Trophoblast cell (in vitro differentiated cells and primary cell): ENCODE data around the gene CAV1.

Experiments
- DNase-seq, 2 donors: peaks; one replicate each; pipeline ENCODE4 v3.0.0-alpha.2; 2016
- H2AFZ ChIP-seq: 2 replicates; pipeline ENCODE4 v1.6.1; 2013; ENCODE audit warnings: low read length, moderate library complexity, mild to moderate bottlenecking; ENCODE audit not compliant: insufficient read depth, poor library complexity
- H2AK5ac ChIP-seq: 2 replicates; pipeline ENCODE4 v1.6.1; 2013; ENCODE audit warnings: mild to moderate bottlenecking, low read length
- H2BK120ac ChIP-seq: 2 replicates; pipeline ENCODE4 v1.6.1; 2013; ENCODE audit warnings: low read length, mild to moderate bottlenecking, moderate library complexity; ENCODE audit not compliant: insufficient read depth, poor library complexity
- H2BK12ac ChIP-seq: 2 replicates; pipeline ENCODE4 v1.6.1; 2013; ENCODE audit warnings: mild to moderate bottlenecking, low read length, moderate library complexity
- H2BK5ac ChIP-seq: 2 replicates; pipeline ENCODE4 v1.6.1; 2013; ENCODE audit warnings: low read length, low read depth, moderate library complexity, mild to moderate bottlenecking; ENCODE audit not compliant: poor library complexity
- H3K14ac ChIP-seq: 2 replicates; pipeline ENCODE4 v1.6.1; 2013; ENCODE audit warnings: mild to moderate bottlenecking, low read length
- H3K18ac ChIP-seq: 2 replicates; pipeline ENCODE4 v1.6.1; 2013; ENCODE audit warnings: mild to moderate bottlenecking, low read length
- H3K23ac ChIP-seq: 2 replicates; pipeline ENCODE4 v1.6.1; 2013; ENCODE audit warnings: low read length
- H3K27ac ChIP-seq: 2 replicates; pipeline ENCODE4 v1.5.1; 2013; ENCODE audit warnings: low read depth, mild to moderate bottlenecking, inconsistent platforms, low read length, moderate library complexity
- H3K27me3 ChIP-seq: 2 replicates; pipeline ENCODE4 v1.6.1; 2013; ENCODE audit warnings: inconsistent platforms, mild to moderate bottlenecking, low read length, moderate library complexity; ENCODE audit not compliant: insufficient read depth
- H3K36me3 ChIP-seq, 2 experiments: 1 replicate in 1 of 2; 2 replicates in 1 of 2; pipeline ENCODE4 v1.6.1; 2013; ENCODE audit warnings: low read length in 2 of 2, mild to moderate bottlenecking in 2 of 2, moderate library complexity in 1 of 2; ENCODE audit not compliant: insufficient read depth in 2 of 2, control insufficient read depth in 1 of 2
- H3K4ac ChIP-seq: 2 replicates; pipeline ENCODE4 v1.6.1; 2013; ENCODE audit warnings: low read depth, mild to moderate bottlenecking, low read length, moderate library complexity
- H3K4me1 ChIP-seq, 2 experiments: 1 replicate in 1 of 2; 2 replicates in 1 of 2; pipeline ENCODE4 v1.6.1; 2013; ENCODE audit warnings: low read length in 2 of 2, mild to moderate bottlenecking in 2 of 2, moderate library complexity in 1 of 2; ENCODE audit not compliant: insufficient read depth in 2 of 2, control insufficient read depth in 1 of 2
- H3K4me2 ChIP-seq: 2 replicates; pipeline ENCODE4 v1.6.1; 2013; ENCODE audit warnings: inconsistent platforms, mild to moderate bottlenecking, low read length, moderate library complexity
- H3K4me3 ChIP-seq: 2 replicates; pipeline ENCODE4 v1.5.1; 2013; ENCODE audit warnings: mild to moderate bottlenecking, low read depth, low read length, inconsistent platforms
- H3K79me1 ChIP-seq: one replicate; pipeline ENCODE4 v1.6.1; 2013; ENCODE audit warnings: low read length
- H3K79me2 ChIP-seq: 2 replicates; pipeline ENCODE4 v1.6.1; 2013; ENCODE audit warnings: low read length, mild to moderate bottlenecking; ENCODE audit not compliant: control insufficient read depth, insufficient read depth, poor library complexity
- H3K9ac ChIP-seq: 2 replicates; pipeline ENCODE4 v1.6.1; 2013; ENCODE audit warnings: mild to moderate bottlenecking, low read length
- H3K9me3 ChIP-seq: 2 replicates; pipeline ENCODE4 v1.6.1; 2013; ENCODE audit warnings: low read depth, mild to moderate bottlenecking, control low read depth, inconsistent platforms, low read length; ENCODE audit not compliant: insufficient read depth
- H4K12ac ChIP-seq: 2 replicates; pipeline ENCODE4 v1.6.1; 2013; ENCODE audit warnings: low read depth, mild to moderate bottlenecking, low read length, moderate library complexity
- H4K8ac ChIP-seq: 2 replicates; pipeline ENCODE4 v1.6.1; 2013; ENCODE audit warnings: low read depth, mild to moderate bottlenecking, low read length, moderate library complexity
- H4K91ac ChIP-seq: one replicate; pipeline ENCODE4 v1.6.1; 2013; ENCODE audit warnings: low read depth, mild to moderate bottlenecking, low read length, moderate library complexity
- WGBS: extraction: QIAGEN DNeasy Blood & Tissue Kit; methylation state at CpG from one replicate; pipeline ENCODE4 v1.1.7; 2013; ENCODE audit warnings: missing lambda C conversion rate; ENCODE audit not compliant: insufficient read length, insufficient coverage; ENCODE audit errors: extremely low coverage; 5-methylcytosine and 5-hydroxymethylcytosine counted together

Gene CAV1

DNA sequence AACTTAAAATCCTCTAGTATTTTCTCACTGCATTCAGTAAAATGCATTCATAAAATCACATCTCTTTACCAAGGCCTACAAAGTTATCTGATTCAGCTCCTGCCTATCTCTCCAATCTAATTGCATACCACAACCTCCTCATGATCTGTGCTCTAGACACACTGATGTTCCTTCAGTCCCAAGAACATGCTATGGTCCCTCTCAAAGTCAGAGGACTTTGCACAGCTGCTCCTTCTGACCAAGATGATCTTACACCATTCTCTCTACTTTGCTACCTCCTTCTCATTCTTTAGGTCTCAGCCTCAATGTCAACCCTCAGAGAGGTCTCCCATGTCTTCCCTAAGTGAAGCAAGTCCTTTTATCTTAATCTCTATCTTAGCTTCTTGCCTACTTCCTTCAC, 45.5 kb downstream of the CAV1 start:
- Histone ChIP-seq H2BK120ac (no peak overlapping the region), H3K4me3 (no peak overlapping the region), H3K27ac (no peak overlapping the region), H3K79me2 (no peaks in the 10 kb centered on the region), H3K9me3 (no peaks in the 10 kb centered on the region), H2BK5ac (no peak overlapping the region), H3K14ac (no peak overlapping the region), H3K4me2 (no peak overlapping the region), H3K18ac (no peak overlapping the region), H3K23ac (no peak overlapping the region), H2AFZ (no peak overlapping the region), H2BK12ac (no peak overlapping the region), H3K4me1 (no peaks in the 10 kb centered on the region), H3K4ac (no peak overlapping the region), H3K27me3 (no peaks in the 10 kb centered on the region), H3K36me3 (no peaks in the 10 kb centered on the region), H4K8ac (no peak overlapping the region), H4K12ac (no peak overlapping the region), H2AK5ac (no peak overlapping the region), H3K79me1 (no peaks in the 10 kb centered on the region), H4K91ac (no peak overlapping the region), H3K9ac (no peak overlapping the region)
- DNase-seq = no peak

DNA sequence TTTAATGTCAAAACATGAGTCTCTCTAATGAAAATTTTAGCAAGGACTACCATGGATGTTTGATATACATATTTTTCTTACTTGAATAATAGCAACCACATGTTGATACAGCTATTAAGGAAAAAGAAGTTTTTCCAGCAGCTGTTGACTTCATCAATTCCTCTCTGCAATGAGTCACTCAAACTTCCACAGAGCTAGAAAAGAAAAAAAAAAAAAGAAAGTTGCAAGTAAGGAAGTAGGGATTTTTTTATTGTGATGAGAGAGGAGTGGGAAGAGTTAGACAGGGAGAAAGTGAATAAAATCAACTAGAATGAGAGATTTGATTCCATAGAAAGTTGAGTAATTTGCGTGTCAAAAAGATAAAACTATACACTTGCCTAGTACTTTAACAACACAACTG, 46.2 kb downstream of the CAV1 start:
- Histone ChIP-seq H3K36me3 (no peaks in the 10 kb centered on the region), H3K79me1 (no peaks in the 10 kb centered on the region), H3K4ac (no peak overlapping the region), H3K4me1 (no peaks in the 10 kb centered on the region), H4K8ac (no peak overlapping the region), H2AK5ac (no peak overlapping the region), H3K9ac (no peak overlapping the region), H2BK5ac (no peak overlapping the region), H3K18ac (no peak overlapping the region), H2BK12ac (no peak overlapping the region), H4K91ac (no peak overlapping the region), H3K23ac (no peak overlapping the region), H2AFZ (no peak overlapping the region), H3K27ac (no peak overlapping the region), H3K4me3 (no peak overlapping the region), H4K12ac (no peak overlapping the region), H2BK120ac (no peak overlapping the region), H3K9me3 (no peaks in the 10 kb centered on the region), H3K4me2 (no peak overlapping the region), H3K14ac (no peak overlapping the region), H3K79me2 (no peaks in the 10 kb centered on the region), H3K27me3 (no peaks in the 10 kb centered on the region)
- WGBS = no CpG with 5 or more reads among the region's 1 CpG
- DNase-seq = no peak

GRCh38 chr7:116571552-116571951, 46.7 kb downstream of the CAV1 start:
- no peak overlapping the region for H2BK5ac ChIP-seq
- no peaks in the 10 kb centered on the region for H3K36me3 ChIP-seq
- no peak overlapping the region for H2BK120ac ChIP-seq
- no peak overlapping the region for H2AK5ac ChIP-seq
- H3K4me2 ChIP-seq = no peak overlapping the region
- H3K4ac ChIP-seq = no peak overlapping the region
- no peak overlapping the region for H4K12ac ChIP-seq
- no peak overlapping the region for H4K8ac ChIP-seq
- no peak overlapping the region for H4K91ac ChIP-seq
- no peaks in the 10 kb centered on the region for H3K27me3 ChIP-seq
- no CpG with 5 or more reads among the region's 2 CpGs for WGBS
- no peaks in the 10 kb centered on the region for H3K4me1 ChIP-seq
- H3K18ac ChIP-seq = no peak overlapping the region
- H3K4me3 ChIP-seq = no peak overlapping the region
- no peak overlapping the region for H3K14ac ChIP-seq
- no peaks in the 10 kb centered on the region for H3K9me3 ChIP-seq
- no peaks in the 10 kb centered on the region for H3K79me1 ChIP-seq
- no peak overlapping the region for H3K9ac ChIP-seq
- no peak overlapping the region for H2AFZ ChIP-seq
- no peak overlapping the region for H2BK12ac ChIP-seq
- H3K79me2 ChIP-seq = no peaks in the 10 kb centered on the region
- H3K27ac ChIP-seq = no peak overlapping the region
- H3K23ac ChIP-seq = no peak overlapping the region
- DNase-seq = no peak

- no peak overlapping the region for H2AFZ ChIP-seq
- H3K23ac ChIP-seq = no peak overlapping the region
- no peak overlapping the region for H3K18ac ChIP-seq
- no peak overlapping the region for H4K91ac ChIP-seq
- H3K4me2 ChIP-seq = no peak overlapping the region
- H2BK5ac ChIP-seq = no peak overlapping the region
- H4K8ac ChIP-seq = no peak overlapping the region
- DNase-seq = no peak
- H3K79me1 ChIP-seq = no peaks in the 10 kb centered on the region
- peaks cover 3% of the 10 kb centered on the region in 2 experiments for H3K4me1 ChIP-seq
- no peaks in the 10 kb centered on the region for H3K79me2 ChIP-seq
- H3K9me3 ChIP-seq = no peaks in the 10 kb centered on the region
- no peak overlapping the region for H3K4ac ChIP-seq
- no CpG with 5 or more reads among the region's 3 CpGs for WGBS
- H3K9ac ChIP-seq = no peak overlapping the region
- no peak overlapping the region for H2BK12ac ChIP-seq
- no peak overlapping the region for H3K14ac ChIP-seq
- H4K12ac ChIP-seq = no peak overlapping the region
- no peaks in the 10 kb centered on the region for H3K36me3 ChIP-seq
- H3K27ac ChIP-seq = no peak overlapping the region
- no peak overlapping the region for H3K4me3 ChIP-seq
- H2AK5ac ChIP-seq = no peak overlapping the region
- no peak overlapping the region for H2BK120ac ChIP-seq
- H3K27me3 ChIP-seq = no peaks in the 10 kb centered on the region
These were observed 47.2 kb downstream of the CAV1 start for GRCh38 chr7:116572036-116572435.

GRCh38 chr7:116573541-116573940, 48.7 kb downstream of the CAV1 start:
- H3K18ac ChIP-seq = no peak overlapping the region
- no peaks in the 10 kb centered on the region for H3K9me3 ChIP-seq
- H2AK5ac ChIP-seq = no peak overlapping the region
- no peak for DNase-seq
- H4K91ac ChIP-seq = no peak overlapping the region
- no peak overlapping the region for H3K4me3 ChIP-seq
- H3K23ac ChIP-seq = no peak overlapping the region
- no peak overlapping the region for H3K4me2 ChIP-seq
- no peak overlapping the region for H2BK5ac ChIP-seq
- no peak overlapping the region for H2BK120ac ChIP-seq
- no peaks in the 10 kb centered on the region for H3K79me1 ChIP-seq
- H3K4me1 ChIP-seq = peaks cover 3% of the 10 kb centered on the region in 2 experiments
- H3K4ac ChIP-seq = no peak overlapping the region
- H3K14ac ChIP-seq = no peak overlapping the region
- H3K79me2 ChIP-seq = no peaks in the 10 kb centered on the region
- no peak overlapping the region for H2AFZ ChIP-seq
- no peak overlapping the region for H4K12ac ChIP-seq
- no peaks in the 10 kb centered on the region for H3K27me3 ChIP-seq
- H4K8ac ChIP-seq = no peak overlapping the region
- H3K36me3 ChIP-seq = no peaks in the 10 kb centered on the region
- H3K27ac ChIP-seq = no peak overlapping the region
- no peak overlapping the region for H3K9ac ChIP-seq
- H2BK12ac ChIP-seq = no peak overlapping the region
